ENCODE measurements around the gene NR2F1.

NR2F1 gene

GRCh38 chr5:93577854-93578812 lies 4.9 kb upstream of the NR2F1 start:
- DNase-seq, result no peak

DNA sequence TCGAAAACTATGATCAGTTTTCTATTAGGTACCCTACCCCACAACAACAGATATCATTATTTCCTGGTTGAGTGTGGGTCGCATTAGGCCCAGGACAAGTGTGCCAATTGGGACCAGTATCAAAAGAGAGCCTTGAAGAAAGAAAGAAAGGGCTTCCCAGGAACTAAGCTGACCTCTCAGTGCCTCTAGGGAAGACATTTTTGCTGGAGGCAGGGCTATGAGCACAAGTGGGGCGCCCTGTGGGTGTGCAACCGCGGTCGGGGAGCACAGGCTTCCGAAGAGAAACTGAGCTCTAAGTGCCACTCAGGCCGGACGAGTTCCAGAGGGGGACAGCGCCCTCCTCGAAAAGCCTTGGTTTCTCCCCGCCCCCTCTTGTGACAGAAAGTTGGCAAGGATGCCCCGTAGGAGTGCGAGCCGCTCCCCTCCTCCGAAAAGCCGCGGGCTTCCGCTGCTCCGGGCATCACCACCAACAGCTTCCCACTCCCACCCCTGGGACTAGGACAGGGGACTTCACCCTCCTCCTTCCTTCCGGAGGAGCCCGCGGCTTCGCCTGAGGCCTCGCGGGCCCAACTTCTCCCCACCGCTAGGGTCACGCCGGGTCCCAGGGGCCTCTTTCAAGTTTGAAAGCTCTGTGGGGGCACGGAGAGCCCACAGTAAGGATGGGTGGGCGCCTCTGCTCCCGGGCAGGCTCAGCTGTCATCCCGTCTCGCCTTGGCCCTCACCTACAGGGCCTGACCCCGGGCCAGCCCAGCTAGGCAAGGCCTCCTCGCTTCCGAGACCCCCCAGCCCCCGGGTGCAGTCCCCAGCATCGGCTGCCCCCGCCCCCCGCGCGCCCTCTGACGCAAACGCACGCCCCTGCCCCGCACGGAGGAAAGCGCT lies 4.0 kb upstream of the NR2F1 start:
- no peak for DNase-seq

DNA sequence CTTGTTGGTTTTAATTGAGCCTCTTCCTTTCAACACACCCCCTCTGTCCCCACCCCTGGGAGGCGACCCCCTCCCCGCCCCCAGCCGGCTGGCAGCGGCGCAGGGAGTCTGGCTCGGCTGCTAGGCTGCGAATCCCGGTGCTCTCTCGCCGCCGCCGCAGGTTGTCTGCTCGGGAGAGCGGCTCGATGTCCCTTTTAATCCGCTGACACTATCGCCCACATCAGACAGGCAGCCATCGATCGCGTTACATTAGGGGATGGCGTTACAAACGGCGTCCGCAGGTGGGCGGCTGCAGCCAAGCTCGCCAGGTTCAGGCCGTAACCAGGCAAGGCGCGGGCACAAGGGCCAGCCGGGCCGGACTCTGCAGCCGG lies 3.3 kb upstream of the NR2F1 start:
- no peak for DNase-seq

DNA sequence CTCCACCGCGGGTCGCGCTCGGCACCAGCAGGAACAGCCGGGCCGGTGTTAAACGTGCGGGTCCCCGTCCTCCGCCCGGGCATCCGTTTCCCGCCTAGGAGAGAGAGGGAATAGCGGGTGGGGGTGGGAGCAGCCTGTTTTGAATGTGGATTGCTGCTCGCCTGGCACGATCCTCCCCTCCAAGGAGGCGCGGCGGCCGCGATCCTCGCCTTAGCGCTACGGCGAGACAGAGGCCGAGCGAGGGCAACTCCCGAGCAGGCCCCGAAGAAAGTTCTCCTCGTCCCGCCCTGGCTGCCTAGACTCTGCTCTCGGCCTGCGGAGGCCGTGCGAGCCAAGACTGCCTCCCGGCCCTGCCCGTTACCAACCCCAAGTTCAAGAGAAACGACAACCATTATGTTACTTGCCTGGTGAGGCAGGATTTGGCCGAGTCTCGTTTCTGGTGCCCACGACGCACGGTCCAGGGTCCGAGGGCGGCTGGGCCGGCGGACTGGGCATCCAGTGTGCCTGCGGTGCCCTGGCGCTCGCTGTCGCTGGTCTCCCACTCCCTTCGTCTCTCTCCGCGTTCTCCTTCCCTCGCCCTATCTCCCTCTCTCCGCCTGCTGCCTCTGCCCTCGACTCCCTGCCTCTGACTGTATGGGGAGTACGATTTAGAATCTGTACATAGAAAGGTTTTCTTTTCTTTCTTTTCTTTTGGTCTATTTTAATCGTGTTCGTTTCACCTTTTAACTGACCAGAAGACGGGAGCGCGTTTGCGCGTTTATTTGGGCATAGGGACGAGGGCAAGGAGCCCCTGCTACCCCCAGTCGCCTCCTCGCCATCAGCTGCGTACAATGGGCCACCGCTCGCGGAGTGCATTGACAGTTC lies 2.7 kb upstream of the NR2F1 start:
- peak; percentile 27 for DNase-seq

- DNase-seq, result no peak
These were observed 2.0 kb upstream of the NR2F1 start, which contains the start of gene NR2F1-AS1 for GRCh38 chr5:93580927-93581445. Gene NR2F1-AS1 (minus strand): TSS chr5:93581219.

GRCh38 chr5:93582167-93582462 lies 907 bp upstream of the NR2F1 start:
- DNase-seq, result no peak

DNA sequence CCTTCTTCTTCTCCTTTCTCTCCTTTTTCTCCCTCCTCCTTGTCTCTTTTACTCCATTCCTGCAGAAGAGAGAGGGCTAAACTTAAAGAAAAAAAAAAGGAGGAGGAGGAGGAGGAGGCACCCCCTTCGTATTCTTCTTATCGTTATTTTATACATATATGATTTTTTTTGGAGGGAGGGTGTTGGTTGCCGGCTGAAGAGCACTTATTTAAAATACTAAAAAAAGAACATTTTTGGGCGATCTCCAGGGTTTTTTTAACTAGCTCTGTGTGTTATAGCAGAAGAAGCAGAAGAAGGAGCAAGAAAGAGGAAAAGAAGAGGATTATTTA lies 381 bp downstream of the NR2F1 start:
- no peak for DNase-seq

DNA sequence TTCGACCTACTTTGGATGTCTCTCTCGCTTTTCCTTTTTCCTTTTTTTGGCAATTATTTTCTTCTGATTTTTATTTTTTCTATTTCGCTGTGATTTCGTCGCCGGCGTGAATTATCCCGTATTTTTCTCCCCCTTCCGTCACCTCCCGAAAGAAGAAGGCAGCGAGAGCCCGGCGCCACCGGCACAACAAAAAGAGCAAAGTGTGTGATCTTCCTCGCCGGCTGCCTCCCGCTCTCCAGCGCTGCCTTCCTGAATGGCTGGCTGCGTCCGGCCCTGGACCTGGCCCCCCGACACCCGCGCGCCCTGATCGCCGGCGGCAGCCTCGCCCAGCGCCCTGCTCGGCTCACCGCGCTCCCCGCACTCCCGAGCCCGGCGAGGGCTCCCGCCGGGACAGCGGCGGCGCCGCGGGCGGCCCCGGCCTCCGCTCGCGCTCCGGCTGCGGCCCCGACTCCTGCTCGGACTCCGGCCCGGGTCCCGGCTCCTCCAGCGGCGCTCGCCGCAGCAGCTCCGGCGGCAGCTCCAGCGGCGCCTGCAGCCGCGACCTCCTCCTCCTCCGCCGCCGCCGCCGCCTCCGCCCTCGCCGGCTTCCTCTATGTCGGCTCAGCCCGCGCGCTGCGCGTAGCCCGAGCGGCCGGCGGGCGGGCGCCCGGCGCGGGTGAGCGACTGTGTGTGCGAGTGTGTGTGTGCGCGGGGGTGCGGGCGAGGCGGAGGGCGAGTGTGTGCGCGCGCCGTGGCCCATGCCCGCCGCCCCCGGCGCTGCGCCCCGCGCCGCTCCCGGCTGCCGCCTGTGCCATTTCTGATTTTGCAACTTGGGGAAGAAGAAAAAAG lies 960 bp downstream of the NR2F1 start:
- DNase-seq, result no peak

DNA sequence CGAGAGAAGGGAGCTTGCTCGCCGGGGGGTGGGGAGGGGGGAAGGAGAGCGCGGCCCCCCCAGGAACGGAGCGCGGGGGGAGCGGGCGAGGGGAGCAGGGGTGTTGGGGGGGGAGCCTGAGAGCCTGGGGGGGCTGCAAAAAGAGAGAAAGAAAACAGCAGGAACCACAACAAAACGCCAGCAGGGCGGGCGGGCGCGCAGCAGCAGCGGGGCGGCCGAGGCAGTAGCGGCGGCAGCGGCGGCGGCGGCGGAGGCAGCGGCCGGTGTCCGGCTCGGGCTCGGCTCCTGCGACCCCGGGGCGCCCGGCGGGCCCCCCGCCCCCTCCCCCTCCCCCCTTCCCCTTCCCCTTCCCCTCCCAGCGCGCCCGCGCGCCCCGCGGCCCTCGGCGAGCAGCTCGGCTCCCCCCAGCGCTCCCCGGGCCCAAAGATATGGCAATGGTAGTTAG lies 1.6 kb downstream of the NR2F1 start:
- no peak for DNase-seq

DNA sequence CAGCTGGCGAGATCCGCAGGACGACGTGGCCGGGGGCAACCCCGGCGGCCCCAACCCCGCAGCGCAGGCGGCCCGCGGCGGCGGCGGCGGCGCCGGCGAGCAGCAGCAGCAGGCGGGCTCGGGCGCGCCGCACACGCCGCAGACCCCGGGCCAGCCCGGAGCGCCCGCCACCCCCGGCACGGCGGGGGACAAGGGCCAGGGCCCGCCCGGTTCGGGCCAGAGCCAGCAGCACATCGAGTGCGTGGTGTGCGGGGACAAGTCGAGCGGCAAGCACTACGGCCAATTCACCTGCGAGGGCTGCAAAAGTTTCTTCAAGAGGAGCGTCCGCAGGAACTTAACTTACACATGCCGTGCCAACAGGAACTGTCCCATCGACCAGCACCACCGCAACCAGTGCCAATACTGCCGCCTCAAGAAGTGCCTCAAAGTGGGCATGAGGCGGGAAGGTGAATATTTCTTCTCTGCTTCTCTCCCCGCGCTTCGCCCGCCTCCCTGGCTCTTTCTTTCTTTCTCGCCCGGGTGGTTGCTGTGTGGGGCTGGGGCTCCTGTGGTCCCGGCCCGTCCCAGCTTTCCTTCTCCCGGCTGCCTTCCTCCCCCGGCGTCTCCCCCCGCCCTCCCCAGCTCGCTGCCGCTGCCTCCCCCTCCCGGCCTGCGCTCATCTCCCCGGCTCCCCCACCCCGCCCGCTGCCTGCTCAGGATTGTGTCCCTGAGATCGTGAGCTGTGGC lies 2.2 kb downstream of the NR2F1 start:
- DNase-seq, result no peak

GRCh38 chr5:93585767-93586385 lies 2.9 kb downstream of the NR2F1 start:
- no peak for DNase-seq

- DNase-seq, result no peak
These were observed 3.9 kb downstream of the NR2F1 start for GRCh38 chr5:93586736-93587596.

DNA sequence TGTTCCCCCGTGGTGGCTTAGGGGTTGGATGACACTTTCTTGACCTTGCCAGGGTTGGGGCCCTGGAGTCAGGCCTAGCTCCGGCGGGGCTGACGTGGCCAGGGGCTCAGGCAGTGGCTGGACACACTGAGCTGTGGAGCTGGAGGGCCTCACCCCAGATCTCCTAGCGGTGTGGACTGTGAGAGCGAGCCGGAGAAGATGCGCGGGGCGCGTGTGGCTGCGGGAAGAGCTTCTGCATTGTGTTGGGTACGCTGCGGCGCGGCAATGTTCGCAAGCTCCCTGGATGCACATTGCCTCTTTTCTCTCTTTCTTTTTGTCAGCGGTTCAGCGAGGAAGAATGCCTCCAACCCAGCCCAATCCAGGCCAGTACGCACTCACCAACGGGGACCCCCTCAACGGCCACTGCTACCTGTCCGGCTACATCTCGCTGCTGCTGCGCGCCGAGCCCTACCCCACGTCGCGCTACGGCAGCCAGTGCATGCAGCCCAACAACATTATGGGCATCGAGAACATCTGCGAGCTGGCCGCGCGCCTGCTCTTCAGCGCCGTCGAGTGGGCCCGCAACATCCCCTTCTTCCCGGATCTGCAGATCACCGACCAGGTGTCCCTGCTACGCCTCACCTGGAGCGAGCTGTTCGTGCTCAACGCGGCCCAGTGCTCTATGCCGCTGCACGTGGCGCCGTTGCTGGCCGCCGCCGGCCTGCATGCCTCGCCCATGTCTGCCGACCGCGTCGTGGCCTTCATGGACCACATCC lies 4.8 kb downstream of the NR2F1 start:
- DNase-seq, result no peak

DNA sequence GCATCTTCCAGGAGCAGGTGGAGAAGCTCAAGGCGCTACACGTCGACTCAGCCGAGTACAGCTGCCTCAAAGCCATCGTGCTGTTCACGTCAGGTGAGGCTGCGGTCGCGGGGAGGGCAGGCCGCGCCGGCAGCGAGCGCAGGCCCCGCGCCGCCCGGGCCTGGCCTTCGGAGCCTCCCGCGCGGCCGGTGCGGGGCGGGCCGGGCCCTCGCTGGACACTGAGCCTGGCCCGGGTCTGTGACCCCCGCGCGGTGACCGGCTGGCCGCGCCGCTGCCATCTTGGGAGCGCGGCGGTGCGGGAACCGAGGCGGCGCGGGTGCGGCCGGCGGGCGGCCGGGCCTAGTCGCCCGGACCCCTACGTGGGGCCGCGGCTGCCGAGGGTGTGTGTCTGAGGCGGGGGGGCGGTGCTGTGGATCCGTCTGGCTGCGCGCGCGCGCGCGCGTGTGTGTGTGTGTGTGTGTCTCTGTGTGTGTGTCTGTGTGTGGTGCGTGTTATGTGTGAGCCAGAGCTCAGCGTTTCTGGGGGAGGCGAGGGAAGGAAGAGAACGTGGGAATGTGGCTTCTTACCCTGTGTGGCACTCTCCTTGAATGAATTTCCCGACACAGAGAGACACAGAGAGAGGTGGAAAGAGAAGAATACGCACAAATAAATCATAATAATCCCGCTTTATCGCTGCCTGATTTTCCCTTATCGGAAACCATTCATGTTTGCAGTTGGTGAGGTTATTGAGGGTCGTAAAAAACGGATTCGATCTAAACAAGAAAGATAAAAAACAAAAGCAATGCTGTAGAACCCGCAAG lies 5.5 kb downstream of the NR2F1 start:
- no peak for DNase-seq

DNA sequence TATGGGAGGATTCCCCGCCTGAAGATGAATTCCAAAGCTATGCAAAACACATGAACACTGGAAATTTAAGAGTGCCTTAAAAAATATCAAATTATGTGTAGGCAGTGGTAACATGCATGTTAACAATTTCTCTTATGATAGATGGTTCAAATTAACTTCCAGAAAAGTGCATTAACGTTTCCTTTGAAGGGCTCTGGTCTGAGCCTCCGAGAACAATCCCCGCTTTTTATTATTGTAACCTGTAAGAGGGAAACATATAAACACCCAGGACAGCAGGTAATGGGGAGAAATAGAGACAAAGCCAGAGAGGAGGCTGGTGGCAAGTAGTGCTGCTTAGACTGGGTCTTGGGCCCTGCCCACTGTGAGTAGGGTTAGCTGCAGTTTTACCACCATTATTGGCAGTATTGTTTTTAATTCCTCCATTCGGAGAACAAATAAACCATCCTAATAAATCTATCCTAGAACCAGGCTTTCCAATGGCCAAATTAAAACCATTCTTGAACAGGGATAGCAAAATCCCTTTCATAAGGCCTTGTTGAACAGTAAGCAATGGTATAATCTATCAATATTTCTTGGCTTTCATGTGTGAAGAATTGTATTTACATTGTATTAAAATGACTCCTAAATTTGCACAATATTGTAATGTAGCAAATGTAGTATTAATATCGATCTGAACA lies 6.3 kb downstream of the NR2F1 start:
- no peak for DNase-seq

- DNase-seq, result no peak
These were observed 6.8 kb downstream of the NR2F1 start for GRCh38 chr5:93589829-93590215.

GRCh38 chr5:93590493-93590892 lies 7.5 kb downstream of the NR2F1 start:
- no peak for DNase-seq
